ENCODE data around the gene SRCIN1.
"Not testable (repeated sequence)": the region's sequence is repeated elsewhere in the genome, so short reads cannot be mapped to it uniquely, and the experiment has no call there.

Gene SRCIN1

GRCh38 chr17:38504216-38504615 is 101.5 kb downstream of the SRCIN1 start:
- no peak for DNase-seq

GRCh38 chr17:38503286-38503913 is 102.4 kb downstream of the SRCIN1 start:
- not testable (repeated sequence) for DNase-seq

DNA sequence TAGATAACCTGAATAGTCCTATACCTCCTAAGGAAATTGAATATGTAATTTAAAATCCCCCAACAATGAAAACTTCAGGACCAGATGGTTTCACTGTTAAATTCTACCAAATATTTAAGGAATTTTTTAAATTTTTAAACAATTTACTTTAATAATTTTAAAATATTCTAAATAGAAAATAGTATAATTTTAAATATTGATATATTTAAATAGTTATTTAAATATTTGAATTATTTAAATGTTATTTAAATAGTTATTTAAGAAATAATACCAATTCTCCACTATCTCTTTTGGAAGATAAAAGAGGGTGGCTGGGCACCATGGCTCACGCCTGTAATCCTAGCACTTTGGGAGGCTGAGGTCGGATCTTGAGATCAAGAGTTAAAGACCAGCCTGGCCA is 104.0 kb downstream of the SRCIN1 start:
- DNase-seq = not testable (repeated sequence)

- not testable (repeated sequence) for DNase-seq
Measured at GRCh38 chr17:38499230-38499629, 106.5 kb downstream of the SRCIN1 start.

DNA sequence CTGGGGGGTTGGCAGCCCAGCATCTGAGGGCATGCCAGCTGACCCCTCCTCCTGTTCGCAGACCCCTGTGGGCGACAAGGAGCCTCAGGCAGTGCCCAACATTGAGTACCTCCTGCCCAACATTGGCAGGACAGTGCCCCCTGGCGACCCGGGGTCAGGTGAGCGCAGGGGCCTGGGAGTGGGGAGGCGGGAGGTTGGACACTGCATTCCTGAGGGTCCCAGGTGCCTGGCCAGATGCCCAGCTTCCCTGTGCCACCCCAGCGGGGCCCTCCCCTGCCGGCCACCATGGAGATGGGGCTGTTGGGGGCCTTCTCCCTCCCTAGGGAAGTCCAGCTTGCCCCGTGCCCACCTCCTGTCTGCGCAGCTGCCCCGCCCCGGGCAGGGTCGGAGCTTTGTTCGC is 107.4 kb downstream of the SRCIN1 start:
- DNase-seq = no peak

DNA sequence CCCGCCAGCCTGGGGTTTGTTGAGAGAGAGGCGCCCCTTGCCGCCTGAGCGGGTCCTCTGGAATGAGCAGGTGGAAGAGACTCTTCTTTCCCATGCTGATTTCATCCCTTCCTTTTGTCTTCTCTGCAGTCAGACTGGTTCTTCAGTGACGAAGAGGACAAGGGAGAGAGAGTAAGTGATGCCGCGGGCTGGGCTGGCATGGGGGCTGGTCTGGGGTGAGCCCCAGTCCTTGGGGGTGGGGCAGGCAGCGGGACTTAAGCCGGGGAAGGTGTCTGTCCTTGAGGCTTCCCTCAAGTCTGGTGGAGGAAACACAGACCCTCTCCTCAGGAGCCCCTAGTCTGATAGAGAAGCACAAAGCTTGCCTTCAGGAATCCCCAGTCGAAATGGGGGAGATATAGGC is 108.1 kb downstream of the SRCIN1 start:
- not testable (repeated sequence) for DNase-seq

GRCh38 chr17:38494152-38494551 is 111.6 kb downstream of the SRCIN1 start:
- DNase-seq = not testable (repeated sequence)

DNA sequence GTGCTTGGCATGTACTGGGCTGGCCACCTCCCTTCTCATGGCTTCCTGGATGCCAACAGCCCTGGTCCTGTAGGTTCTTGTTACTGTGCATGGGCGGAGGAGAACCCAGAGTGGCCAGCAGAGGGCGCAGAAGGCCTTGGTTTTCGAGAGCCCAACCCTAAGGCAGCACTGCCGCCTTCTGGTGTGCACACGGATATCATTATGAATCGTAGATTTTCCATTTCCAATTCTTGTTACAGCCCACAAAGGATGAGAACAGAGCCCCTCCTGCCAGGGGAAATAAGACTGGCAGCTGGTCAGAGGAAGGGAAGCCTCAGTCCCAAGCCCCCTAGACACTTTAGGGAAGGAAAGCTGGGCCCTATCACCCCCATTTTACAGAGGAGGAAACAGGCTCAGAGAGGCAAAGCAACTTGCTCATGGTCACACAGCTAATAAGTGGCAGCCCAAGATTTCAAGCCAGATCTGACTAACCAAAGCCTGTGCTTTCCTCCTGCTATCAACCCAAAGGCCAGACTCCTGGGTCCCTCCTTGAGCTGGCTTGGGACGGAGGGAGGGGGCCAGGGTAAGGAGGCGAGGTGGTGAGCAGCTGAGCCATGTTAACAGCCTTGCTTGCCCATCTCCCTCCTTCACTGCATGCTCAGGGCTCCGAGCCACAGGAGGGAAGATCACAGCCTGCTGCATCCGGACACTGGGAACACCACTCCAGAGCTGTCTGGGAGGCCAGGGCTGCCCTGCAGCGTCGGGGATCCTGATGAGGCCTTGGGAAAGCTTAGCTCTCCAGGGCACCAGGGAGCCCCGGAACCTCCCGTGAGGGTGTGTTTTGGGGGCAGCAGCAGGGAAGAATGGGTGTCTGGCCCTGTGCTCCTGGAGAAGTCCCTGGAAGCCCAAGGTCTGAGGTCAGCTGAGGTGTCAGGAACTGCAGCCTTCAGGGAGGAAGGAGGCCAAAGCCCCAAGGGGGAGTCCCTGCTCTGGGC is 113.4 kb downstream of the SRCIN1 start:
- DNase-seq = peak; percentile 64

DNA sequence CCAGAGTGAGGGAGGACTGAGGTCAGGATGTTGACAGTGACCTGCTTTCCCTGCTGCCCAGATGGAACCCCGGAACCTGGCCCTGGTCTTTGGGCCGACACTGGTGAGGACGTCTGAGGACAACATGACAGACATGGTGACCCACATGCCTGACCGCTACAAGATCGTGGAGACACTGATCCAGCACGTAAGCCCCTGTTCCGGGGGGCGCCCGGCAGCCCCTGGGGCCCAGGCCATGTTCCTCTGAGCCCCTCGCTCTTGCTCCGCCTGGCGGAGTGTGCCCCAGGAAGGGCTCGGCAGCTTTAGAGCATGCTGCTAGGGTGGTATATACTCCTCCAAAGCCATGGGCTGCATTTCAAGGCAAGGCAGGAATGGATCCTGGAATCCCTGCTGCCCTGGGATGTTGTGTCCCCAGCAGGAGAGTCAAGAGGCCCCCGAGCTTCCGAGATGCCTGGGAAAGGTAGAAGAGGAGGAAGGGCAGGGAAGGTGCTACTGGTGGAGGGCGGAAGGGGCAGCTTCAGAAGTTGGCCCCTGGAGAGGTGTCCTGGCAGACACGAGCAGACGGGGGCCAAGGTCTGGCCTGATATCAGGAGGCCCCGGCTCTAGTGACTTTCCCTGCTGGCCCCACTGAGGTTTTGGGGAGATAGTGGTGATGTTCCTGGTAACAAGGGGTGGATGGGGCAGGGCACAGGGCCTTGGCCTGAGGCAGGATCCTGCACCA is 114.2 kb downstream of the SRCIN1 start:
- DNase-seq = not testable (repeated sequence)

DNA sequence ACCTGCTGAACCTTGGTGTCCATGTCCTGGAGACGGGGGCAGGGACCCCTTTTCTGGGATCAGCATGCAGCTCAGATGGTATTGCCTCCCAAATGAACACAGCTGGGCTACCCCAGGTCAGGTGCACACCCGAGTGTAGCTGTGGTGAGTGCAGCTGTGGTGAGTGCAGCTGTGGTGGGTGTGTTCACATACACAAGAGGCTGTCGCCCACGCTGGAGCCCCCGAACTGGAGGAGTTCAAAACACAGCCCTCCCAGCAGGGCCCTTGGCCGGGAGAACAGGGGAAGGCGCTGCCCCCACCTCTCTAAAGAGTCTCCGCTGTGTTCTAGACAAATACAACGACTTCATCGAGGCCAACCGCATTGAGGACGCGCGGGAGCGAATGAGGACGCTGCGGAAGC is 116.0 kb downstream of the SRCIN1 start:
- not testable (repeated sequence) for DNase-seq

DNA sequence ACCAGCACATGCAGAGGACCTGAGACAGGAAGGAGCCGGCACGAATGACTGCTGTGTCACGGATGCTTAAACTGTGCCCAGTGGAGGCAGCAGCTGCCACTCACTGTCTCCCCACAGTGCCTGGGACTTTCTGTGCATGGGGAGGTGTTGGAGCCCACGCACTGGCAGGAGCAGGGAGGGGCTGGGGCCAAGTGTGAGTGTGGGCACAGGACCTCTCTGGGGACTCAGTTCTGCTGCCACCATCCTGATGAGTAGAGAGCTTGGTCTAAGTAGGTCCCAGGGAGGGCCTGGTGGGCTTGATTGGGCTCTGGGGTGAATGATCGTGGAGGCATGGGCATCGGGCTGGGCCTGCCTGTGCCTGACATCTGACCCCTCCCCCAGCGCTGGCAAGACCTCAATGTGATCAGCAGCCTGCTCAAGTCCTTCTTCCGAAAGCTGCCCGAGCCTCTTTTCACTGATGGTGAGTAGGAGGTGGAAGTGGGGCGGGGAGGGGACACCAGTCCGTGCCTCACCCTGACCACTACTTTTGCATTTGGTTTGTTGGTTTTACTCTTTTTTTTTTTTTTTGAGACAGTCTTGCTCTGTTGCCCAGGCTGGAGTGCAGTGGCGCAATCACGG is 120.0 kb downstream of the SRCIN1 start:
- not testable (repeated sequence) for DNase-seq

GRCh38 chr17:38485146-38485468 is 120.6 kb downstream of the SRCIN1 start:
- DNase-seq = no peak

GRCh38 chr17:38484242-38485145 is 121.3 kb downstream of the SRCIN1 start:
- DNase-seq = peak; percentile 12

GRCh38 chr17:38482700-38483043 is 123.1 kb downstream of the SRCIN1 start:
- DNase-seq = not testable (repeated sequence)

GRCh38 chr17:38482039-38482699 is 123.6 kb downstream of the SRCIN1 start:
- peak; percentile 15 for DNase-seq

All from NCI-H748 treated with DMSO at 0.1 percent for 48 hours (cell line).